ENCODE data around the gene TSPAN17.

- no peak for TF ChIP-seq CTCF (IDR thresholded peaks at IDR 0.05; ENCODE audit: low read length)
- TF ChIP-seq EZH2 (IDR thresholded peaks at IDR 0.05; ENCODE audit: borderline replicate concordance, low read length) = no peak
Observed at GRCh38 chr5:176664479-176664878, 17.2 kb downstream of the TSPAN17 start.

Data from OCI-LY1 (cell line).